ENCODE data around the gene KCTD1. TPM values are rescaled to one million over a fixed set of nuclear protein-coding genes. Genes with fewer than 3 reads are reported as not detected.

KCTD1 gene
- total and polyA plus RNA-seq, 4 donors, result 0.78 to 2.9 (median 2.0) TPM

DNA sequence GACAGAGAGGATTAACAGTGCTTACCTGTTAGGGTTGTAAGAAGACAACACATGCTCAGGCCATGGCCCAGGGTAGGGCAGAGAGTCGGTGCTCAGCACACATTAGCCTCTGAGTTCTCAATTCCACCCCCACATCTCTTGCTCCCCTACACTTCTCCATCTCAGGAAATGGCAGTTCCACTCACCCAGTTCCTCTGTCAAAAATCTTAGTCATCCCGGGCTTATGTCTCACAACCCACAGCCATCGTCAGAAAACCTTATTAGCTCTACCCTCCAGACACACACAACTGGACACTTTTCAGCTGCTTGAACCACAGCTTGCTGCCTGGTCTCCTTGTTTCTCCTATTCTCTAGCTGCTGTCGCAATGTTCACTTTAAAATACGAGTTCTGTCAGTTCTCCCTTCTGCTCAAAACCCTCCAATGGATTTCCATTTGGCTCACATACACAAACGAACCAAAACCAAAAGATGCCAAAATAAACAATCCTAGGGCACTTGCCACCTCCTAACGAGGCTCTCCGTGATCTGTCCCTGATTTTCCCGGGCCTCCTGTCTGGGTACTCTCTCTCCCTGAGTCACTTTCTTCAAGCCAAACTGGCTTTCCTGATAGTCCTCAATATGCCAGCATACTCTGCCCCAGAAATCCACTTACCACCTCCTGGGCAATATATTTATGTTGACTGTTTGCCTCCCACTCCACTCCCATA lies 89.7 kb downstream of the KCTD1 start (continued):
- TF ChIP-seq, protein P1, sequence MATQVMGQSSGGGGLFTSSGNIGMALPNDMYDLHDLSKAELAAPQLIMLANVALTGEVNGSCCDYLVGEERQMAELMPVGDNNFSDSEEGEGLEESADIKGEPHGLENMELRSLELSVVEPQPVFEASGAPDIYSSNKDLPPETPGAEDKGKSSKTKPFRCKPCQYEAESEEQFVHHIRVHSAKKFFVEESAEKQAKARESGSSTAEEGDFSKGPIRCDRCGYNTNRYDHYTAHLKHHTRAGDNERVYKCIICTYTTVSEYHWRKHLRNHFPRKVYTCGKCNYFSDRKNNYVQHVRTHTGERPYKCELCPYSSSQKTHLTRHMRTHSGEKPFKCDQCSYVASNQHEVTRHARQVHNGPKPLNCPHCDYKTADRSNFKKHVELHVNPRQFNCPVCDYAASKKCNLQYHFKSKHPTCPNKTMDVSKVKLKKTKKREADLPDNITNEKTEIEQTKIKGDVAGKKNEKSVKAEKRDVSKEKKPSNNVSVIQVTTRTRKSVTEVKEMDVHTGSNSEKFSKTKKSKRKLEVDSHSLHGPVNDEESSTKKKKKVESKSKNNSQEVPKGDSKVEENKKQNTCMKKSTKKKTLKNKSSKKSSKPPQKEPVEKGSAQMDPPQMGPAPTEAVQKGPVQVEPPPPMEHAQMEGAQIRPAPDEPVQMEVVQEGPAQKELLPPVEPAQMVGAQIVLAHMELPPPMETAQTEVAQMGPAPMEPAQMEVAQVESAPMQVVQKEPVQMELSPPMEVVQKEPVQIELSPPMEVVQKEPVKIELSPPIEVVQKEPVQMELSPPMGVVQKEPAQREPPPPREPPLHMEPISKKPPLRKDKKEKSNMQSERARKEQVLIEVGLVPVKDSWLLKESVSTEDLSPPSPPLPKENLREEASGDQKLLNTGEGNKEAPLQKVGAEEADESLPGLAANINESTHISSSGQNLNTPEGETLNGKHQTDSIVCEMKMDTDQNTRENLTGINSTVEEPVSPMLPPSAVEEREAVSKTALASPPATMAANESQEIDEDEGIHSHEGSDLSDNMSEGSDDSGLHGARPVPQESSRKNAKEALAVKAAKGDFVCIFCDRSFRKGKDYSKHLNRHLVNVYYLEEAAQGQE (IDR thresholded peaks at IDR 0.05), result no peak
- no peak for TF ChIP-seq TAF1 (conservative IDR thresholded peaks at IDR 0.05)

DNA sequence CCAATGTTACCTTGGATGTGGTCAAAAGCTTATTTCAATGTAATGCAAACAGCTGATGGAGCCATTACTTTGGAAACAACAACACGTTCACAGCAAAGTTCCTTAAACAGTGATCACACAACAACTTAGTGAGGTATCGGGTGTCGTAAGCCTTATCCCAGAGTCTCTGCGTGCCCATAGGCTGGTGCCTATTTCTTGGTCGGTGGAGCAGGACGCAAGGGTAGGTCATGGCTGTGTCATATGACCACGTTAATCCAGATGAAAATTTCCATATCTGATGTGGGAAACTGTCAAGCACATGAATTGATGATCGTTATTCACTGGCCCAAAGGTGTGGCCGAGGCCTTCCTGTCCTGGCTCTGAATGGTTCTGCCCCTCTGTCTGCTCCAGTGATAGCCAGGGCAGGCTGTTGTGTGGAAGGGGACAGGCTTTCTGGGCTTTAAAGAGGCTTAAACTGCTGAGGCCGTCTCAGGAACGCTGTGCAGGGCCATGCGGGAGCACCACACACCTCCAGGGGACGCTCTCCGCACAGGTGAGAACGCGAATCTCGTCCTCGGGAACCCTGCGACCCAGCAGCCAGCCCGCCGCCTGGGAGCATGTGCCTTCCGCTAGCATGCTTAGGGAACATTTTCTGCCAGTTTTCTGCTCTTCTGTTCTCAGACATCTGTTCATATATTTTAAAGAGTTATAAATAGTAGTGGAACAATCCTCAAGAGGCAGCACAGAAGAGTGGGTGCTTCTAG lies 90.6 kb downstream of the KCTD1 start:
- Histone ChIP-seq H3K9ac (ENCODE audit: low read depth in 1 of 2, low read length in 2 of 2) (no peak overlapping the region), H3K27me3 (ENCODE audit: control insufficient read depth in 4 of 4, insufficient read depth in 4 of 4, low read length in 3 of 4) (no peaks in the 10 kb centered on the region), H3K36me3 (ENCODE audit: control insufficient read depth in 4 of 4, insufficient read depth in 3 of 4, low read depth in 1 of 4, low read length in 3 of 4) (peaks cover 0 to 2% (median under 1%) of the 10 kb centered on the region in 4 donors), H3K27ac (ENCODE audit: low read depth in 1 of 2, low read length in 2 of 2) (no peak overlapping the region), H3K9me3 (ENCODE audit: control insufficient read depth in 4 of 4, low read length in 3 of 4) (no peaks in the 10 kb centered on the region), H3K4me3 (ENCODE audit: low read depth in 1 of 3, low read length in 3 of 3) (no peak overlapping the region), H3K4me1 (ENCODE audit: control insufficient read depth in 4 of 4, insufficient read depth in 4 of 4, low read length in 3 of 4) (no peaks in the 10 kb centered on the region)
- DNase-seq (ENCODE audit: low spot score), result no peak
- TF ChIP-seq NR2F2 (IDR thresholded peaks at IDR 0.05) (no peak), FOXA1 (IDR thresholded peaks at IDR 0.05) (no peak), EGR1 (IDR thresholded peaks at IDR 0.05; ENCODE audit: low read depth in 2 of 2) (no peak), RAD21 (IDR thresholded peaks at IDR 0.05) (no peak), SP1 (IDR thresholded peaks at IDR 0.05) (no peak), GABPA (IDR thresholded peaks at IDR 0.05 in 1 of 2, conservative IDR thresholded peaks at IDR 0.05 in 1 of 2) (no peak), RXRA (IDR thresholded peaks at IDR 0.05) (no peak), HNF4A (conservative IDR thresholded peaks at IDR 0.05) (no peak), FOXA2 (IDR thresholded peaks at IDR 0.05) (no peak), YY1 (IDR thresholded peaks at IDR 0.05) (no peak), JUND (IDR thresholded peaks at IDR 0.05) (no peak), HNF4G (IDR thresholded peaks at IDR 0.05) (no peak)
- TF ChIP-seq, protein P2, sequence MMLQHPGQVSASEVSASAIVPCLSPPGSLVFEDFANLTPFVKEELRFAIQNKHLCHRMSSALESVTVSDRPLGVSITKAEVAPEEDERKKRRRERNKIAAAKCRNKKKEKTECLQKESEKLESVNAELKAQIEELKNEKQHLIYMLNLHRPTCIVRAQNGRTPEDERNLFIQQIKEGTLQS (IDR thresholded peaks at IDR 0.05), result no peak
- TF ChIP-seq, protein P1 (IDR thresholded peaks at IDR 0.05), result no peak
- TF ChIP-seq, protein P3, sequence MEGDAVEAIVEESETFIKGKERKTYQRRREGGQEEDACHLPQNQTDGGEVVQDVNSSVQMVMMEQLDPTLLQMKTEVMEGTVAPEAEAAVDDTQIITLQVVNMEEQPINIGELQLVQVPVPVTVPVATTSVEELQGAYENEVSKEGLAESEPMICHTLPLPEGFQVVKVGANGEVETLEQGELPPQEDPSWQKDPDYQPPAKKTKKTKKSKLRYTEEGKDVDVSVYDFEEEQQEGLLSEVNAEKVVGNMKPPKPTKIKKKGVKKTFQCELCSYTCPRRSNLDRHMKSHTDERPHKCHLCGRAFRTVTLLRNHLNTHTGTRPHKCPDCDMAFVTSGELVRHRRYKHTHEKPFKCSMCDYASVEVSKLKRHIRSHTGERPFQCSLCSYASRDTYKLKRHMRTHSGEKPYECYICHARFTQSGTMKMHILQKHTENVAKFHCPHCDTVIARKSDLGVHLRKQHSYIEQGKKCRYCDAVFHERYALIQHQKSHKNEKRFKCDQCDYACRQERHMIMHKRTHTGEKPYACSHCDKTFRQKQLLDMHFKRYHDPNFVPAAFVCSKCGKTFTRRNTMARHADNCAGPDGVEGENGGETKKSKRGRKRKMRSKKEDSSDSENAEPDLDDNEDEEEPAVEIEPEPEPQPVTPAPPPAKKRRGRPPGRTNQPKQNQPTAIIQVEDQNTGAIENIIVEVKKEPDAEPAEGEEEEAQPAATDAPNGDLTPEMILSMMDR (IDR thresholded peaks at IDR 0.05; ENCODE audit: low read depth, low read length, missing input control), result no peak
- TF ChIP-seq, protein P4, sequence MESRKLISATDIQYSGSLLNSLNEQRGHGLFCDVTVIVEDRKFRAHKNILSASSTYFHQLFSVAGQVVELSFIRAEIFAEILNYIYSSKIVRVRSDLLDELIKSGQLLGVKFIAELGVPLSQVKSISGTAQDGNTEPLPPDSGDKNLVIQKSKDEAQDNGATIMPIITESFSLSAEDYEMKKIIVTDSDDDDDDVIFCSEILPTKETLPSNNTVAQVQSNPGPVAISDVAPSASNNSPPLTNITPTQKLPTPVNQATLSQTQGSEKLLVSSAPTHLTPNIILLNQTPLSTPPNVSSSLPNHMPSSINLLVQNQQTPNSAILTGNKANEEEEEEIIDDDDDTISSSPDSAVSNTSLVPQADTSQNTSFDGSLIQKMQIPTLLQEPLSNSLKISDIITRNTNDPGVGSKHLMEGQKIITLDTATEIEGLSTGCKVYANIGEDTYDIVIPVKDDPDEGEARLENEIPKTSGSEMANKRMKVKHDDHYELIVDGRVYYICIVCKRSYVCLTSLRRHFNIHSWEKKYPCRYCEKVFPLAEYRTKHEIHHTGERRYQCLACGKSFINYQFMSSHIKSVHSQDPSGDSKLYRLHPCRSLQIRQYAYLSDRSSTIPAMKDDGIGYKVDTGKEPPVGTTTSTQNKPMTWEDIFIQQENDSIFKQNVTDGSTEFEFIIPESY (IDR thresholded peaks at IDR 0.05), result no peak
- TF ChIP-seq, protein P5, sequence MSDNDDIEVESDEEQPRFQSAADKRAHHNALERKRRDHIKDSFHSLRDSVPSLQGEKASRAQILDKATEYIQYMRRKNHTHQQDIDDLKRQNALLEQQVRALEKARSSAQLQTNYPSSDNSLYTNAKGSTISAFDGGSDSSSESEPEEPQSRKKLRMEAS (IDR thresholded peaks at IDR 0.05), result no peak
- 88% methylated on average over 22 of the region's 22 CpGs for WGBS
